Measurements from ENCODE around the gene SLC16A10.

GRCh38 chr6:111278731-111279130, 191.4 kb downstream of the SLC16A10 start:
- no peak for TF ChIP-seq CTCF (IDR thresholded peaks at IDR 0.05)
- no peak for TF ChIP-seq ZFX (IDR thresholded peaks at IDR 0.05; ENCODE audit: borderline replicate concordance)
